VCaP (cell line): ENCODE results near the gene GCNA.
"Not testable (repeated sequence)": the region's sequence is repeated elsewhere in the genome, so short reads cannot be mapped to it uniquely, and the experiment has no call there.

Experiments used
- H3K27ac ChIP-seq: fragments of 450-650 bp; 2 replicates; pipeline ENCODE4 v1.5.1; 2017
- CTCF ChIP-seq: fragments of 450-650 bp; conservative IDR thresholded peaks from 2 replicates; pipeline ENCODE4 v1.5.1; 2017; ENCODE audit warnings: mild to moderate bottlenecking, moderate library complexity

The GCNA gene

GRCh38 chrX:71657267-71657666, 79.0 kb downstream of the GCNA start:
- TF ChIP-seq CTCF = no peak
- no peak overlapping the region for H3K27ac ChIP-seq

- no peak for TF ChIP-seq CTCF
- no peak overlapping the region for H3K27ac ChIP-seq
Measured at GRCh38 chrX:71659342-71659741, 81.1 kb downstream of the GCNA start.

- H3K27ac ChIP-seq = no peak overlapping the region
- no peak for TF ChIP-seq CTCF
Measured at GRCh38 chrX:71659959-71660358, 81.7 kb downstream of the GCNA start.

GRCh38 chrX:71660562-71661416, 82.6 kb downstream of the GCNA start:
- H3K27ac ChIP-seq = no peak overlapping the region
- no peak for TF ChIP-seq CTCF

- H3K27ac ChIP-seq = no peak overlapping the region
- no peak for TF ChIP-seq CTCF
Measured at GRCh38 chrX:71661919-71662318, 83.7 kb downstream of the GCNA start.

GRCh38 chrX:71662654-71663053, 84.4 kb downstream of the GCNA start:
- H3K27ac ChIP-seq = not testable (repeated sequence)
